Upper lobe of left lung (tissue), 6 donors: ENCODE data around the gene BCOR. TPM values are rescaled to one million over a fixed set of nuclear protein-coding genes. Genes with fewer than 3 reads are reported as not detected.
A peak's percentile ranks its signal among the peaks of the same experiment; 100 is the strongest.

Experiments used
- ATAC-seq, 2 donors: fragments of 200-7000 bp; cut with Tn5 transposase; one replicate each; pipeline ENCODE4 v1.9.1; 2022; ENCODE audit warnings: mild to moderate bottlenecking in 2 of 2, moderate library complexity in 2 of 2; ENCODE audit not compliant: low FRiP score in 2 of 2
- DNase-seq, 2 donors: peaks; one replicate each; pipeline ENCODE4 v3.0.0-alpha.2; 2019 to 2020
- H3K27ac ChIP-seq, 4 donors: fragments of 200-600 bp; sonication (generic); one replicate each; pipeline ENCODE4 v1.5.1; 2016 to 2019
- H3K27me3 ChIP-seq, 4 donors: fragments of 200-600 bp; sonication (generic); one replicate each; pipeline ENCODE4 v1.5.1; 2017 to 2019
- H3K36me3 ChIP-seq, 4 donors: fragments of 200-600 bp; sonication (generic); one replicate each; pipeline ENCODE4 v1.5.1; 2016 to 2019
- H3K4me1 ChIP-seq, 4 donors: fragments of 200-600 bp; sonication (generic); one replicate each; pipeline ENCODE4 v1.5.1; 2018 to 2019
- H3K4me3 ChIP-seq, 4 donors: fragments of 200-600 bp; sonication (generic); one replicate each; pipeline ENCODE4 v1.5.1; 2017 to 2019; ENCODE audit warnings: mild to moderate bottlenecking in 2 of 4, moderate library complexity in 1 of 4
- H3K9me3 ChIP-seq, 4 donors: fragments of 200-600 bp; sonication (generic); one replicate each; pipeline ENCODE4 v1.5.1; 2018 to 2019
- CTCF ChIP-seq, 6 experiments: fragments of 450-650 bp in 4 of 6; fragments of 200-600 bp in 2 of 6; sonication (generic) in 2 of 6; IDR thresholded peaks; one replicate each; pipeline ENCODE4 v1.5.1; 2016 to 2019; ENCODE audit warnings: antibody characterized with exemption in 6 of 6
- EP300 ChIP-seq, 4 donors: sonication (generic); formaldehyde crosslinking; IDR thresholded peaks; one replicate each; pipeline ENCODE4 v1.5.1; 2017; ENCODE audit warnings: antibody characterized with exemption in 4 of 4, control low read depth in 2 of 4
- POLR2A ChIP-seq, 4 donors: fragments of 450-650 bp; IDR thresholded peaks; one replicate each; pipeline ENCODE4 v1.5.1; 2016 to 2017; ENCODE audit warnings: antibody characterized with exemption in 4 of 4, mild to moderate bottlenecking in 2 of 4
- POLR2AphosphoS5 ChIP-seq, 2 donors: sonication (generic); formaldehyde crosslinking; IDR thresholded peaks; one replicate each; pipeline ENCODE4 v1.5.1; 2017; ENCODE audit warnings: antibody characterized with exemption in 2 of 2
- WGBS, 2 donors: methylation state at CpG; one replicate each; pipeline ENCODE4 v1.1.5; 2017 to 2018; 5-methylcytosine and 5-hydroxymethylcytosine counted together
- total RNA-seq, 6 donors: library from RNA; depleted of rRNA in 4 of 6; stranded (reverse); fragments of >200 nt in 4 of 6; gene quantifications; one replicate each; pipeline versions ENCODE4 v1.1.0 to v1.2.1, GENCODE V29; 2016 to 2021
- donor health status: DM: no; HTN: no; CAD: no; lungs with moderate emphysema.
- donor health status: DM: no; HTN: yes; CAD: no; lungs with severe emphysema.

Gene BCOR
- total RNA-seq, 6 donors from 2014 or later = 17.5 to 40.8 (median 25.6) TPM

DNA sequence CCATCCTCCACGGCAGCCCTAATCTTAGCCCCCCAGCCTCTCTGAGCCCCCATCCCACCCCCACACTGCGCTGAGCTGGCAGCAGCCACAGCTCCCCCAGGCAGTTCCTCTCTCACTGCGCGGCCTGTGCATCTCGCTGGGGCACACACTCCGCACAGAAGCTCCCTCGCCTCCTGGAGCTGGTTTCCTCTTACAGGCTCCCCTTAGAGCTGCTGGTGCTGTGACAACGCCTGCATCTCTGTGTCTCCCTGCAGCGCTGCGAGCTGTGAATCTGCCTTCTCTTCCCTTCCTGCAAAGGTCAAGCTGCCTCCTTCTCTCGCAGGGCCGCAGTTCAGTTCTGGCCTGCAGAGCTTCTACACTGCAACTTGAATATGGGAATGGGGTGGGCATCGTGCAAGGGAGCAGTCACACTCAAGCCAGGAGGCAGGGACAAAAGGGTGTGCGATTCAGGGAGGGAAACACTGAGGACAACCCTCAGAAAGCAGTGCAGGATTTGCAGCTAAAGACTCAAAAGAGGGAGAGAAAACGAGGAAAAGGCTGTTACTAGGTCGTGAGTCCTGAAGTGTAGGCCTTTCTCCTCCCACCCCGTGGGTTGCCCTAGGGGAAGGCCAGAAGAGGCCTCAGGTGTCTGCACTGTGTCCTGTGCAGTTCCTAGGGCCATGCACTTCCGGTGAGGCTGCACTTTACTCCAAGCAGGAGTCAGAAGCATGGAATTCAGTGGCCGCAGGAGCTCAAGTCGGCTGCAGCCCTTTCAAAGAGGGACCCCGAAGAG lies 87.0 kb downstream of the BCOR start:
- TF ChIP-seq EP300 (IDR thresholded peaks at IDR 0.05) (no peak), POLR2A (IDR thresholded peaks at IDR 0.05) (no peak), POLR2AphosphoS5 (IDR thresholded peaks at IDR 0.05) (no peak), CTCF (IDR thresholded peaks at IDR 0.05) (no peak)
- no peak for ATAC-seq
- no peak overlapping the region for H3K4me3 ChIP-seq
- no peaks in the 10 kb centered on the region for H3K9me3 ChIP-seq
- H3K4me1 ChIP-seq = peaks cover 30 to 76% (median 32%) of the 10 kb centered on the region in 4 donors
- H3K27ac ChIP-seq = peak overlapping the region in 1 of 4 donors; percentile 91
- H3K27me3 ChIP-seq = peaks cover 0 to 63% (median 0%) of the 10 kb centered on the region in 4 donors
- DNase-seq = peak in 1 of 2 donors; percentile 17
- H3K36me3 ChIP-seq = no peaks in the 10 kb centered on the region
- 36 to 69% methylated on average over 8 to 20 of the region's 21 CpGs for WGBS, 2 donors

- no peak for ATAC-seq
- H3K27me3 ChIP-seq = peaks cover 0 to 70% (median 0%) of the 10 kb centered on the region in 4 donors
- 31 to 67% methylated on average over 4 to 12 of the region's 12 CpGs for WGBS, 2 donors
These were observed 87.9 kb downstream of the BCOR start for GRCh38 chrX:40009890-40010289.

GRCh38 chrX:40009462-40009851 lies 88.3 kb downstream of the BCOR start:
- Histone ChIP-seq H3K36me3 (no peaks in the 10 kb centered on the region), H3K9me3 (no peaks in the 10 kb centered on the region), H3K27ac (peak overlapping the region in 1 of 4 donors; percentile 1), H3K4me3 (peak overlapping the region in 3 of 4 donors; percentile 5 to 32 (median 28)), H3K4me1 (peaks cover 33 to 78% (median 38%) of the 10 kb centered on the region in 4 donors), H3K27me3 (peaks cover 0 to 74% (median 0%) of the 10 kb centered on the region in 4 donors)
- 24 to 53% methylated on average over 7 to 34 of the region's 35 CpGs for WGBS, 2 donors
- ATAC-seq (no peak), DNase-seq (peak in 1 of 2 donors; percentile 49)
- TF ChIP-seq POLR2A (IDR thresholded peaks at IDR 0.05) (no peak), POLR2AphosphoS5 (IDR thresholded peaks at IDR 0.05) (no peak), CTCF (IDR thresholded peaks at IDR 0.05) (no peak), EP300 (IDR thresholded peaks at IDR 0.05) (no peak)

More at GRCh38 chrX:40009890-40010289, 87.9 kb downstream of the BCOR start:
- Histone ChIP-seq H3K9me3 (no peaks in the 10 kb centered on the region), H3K36me3 (no peaks in the 10 kb centered on the region), H3K27ac (no peak overlapping the region), H3K4me1 (peaks cover 33 to 80% (median 38%) of the 10 kb centered on the region in 4 donors), H3K4me3 (no peak overlapping the region)
- DNase-seq = no peak
- TF ChIP-seq POLR2A (IDR thresholded peaks at IDR 0.05) (no peak), CTCF (IDR thresholded peaks at IDR 0.05) (no peak), EP300 (IDR thresholded peaks at IDR 0.05) (no peak), POLR2AphosphoS5 (IDR thresholded peaks at IDR 0.05) (no peak)

- peak overlapping the region in 3 of 4 donors; percentile 5 to 32 (median 28) for H3K4me3 ChIP-seq
- WGBS, 2 donors = 8% methylated on average over 51 of the region's 52 CpGs; no CpG with 5 or more reads in 1 of the 2 donors
- H3K27me3 ChIP-seq = peaks cover 0 to 74% (median 0%) of the 10 kb centered on the region in 4 donors
- ATAC-seq (no peak), DNase-seq (peak; percentile 34 to 84)
- H3K4me1 ChIP-seq = peaks cover 33 to 74% (median 38%) of the 10 kb centered on the region in 4 donors
- H3K27ac ChIP-seq = peak overlapping the region in 1 of 4 donors; percentile 24
- TF ChIP-seq POLR2AphosphoS5 (IDR thresholded peaks at IDR 0.05) (peak in 1 of 2 donors; percentile 15), EP300 (IDR thresholded peaks at IDR 0.05) (no peak), CTCF (IDR thresholded peaks at IDR 0.05) (no peak), POLR2A (IDR thresholded peaks at IDR 0.05) (no peak)
- no peaks in the 10 kb centered on the region for H3K36me3 ChIP-seq
- H3K9me3 ChIP-seq = no peaks in the 10 kb centered on the region
These were observed 88.8 kb downstream of the BCOR start for GRCh38 chrX:40008791-40009461.
